SJSA1 (cell line): Measurements from ENCODE around the gene BACE2. TPM values are rescaled to one million over a fixed set of nuclear protein-coding genes. Genes with fewer than 3 reads are reported as not detected.
"Not testable (repeated sequence)": the region's sequence is repeated elsewhere in the genome, so short reads cannot be mapped to it uniquely, and the experiment has no call there.

ENCODE experiments used
- DNase-seq, 2 experiments: peaks; one replicate each; pipeline ENCODE4 v3.0.0-alpha.2; 2015 to 2020; ENCODE audit warnings: low spot score in 2 of 2, low read depth in 1 of 2
- H3K27ac ChIP-seq: fragments of 250-450 bp; sonication (Bioruptor Pico); 2 replicates; pipeline ENCODE4 v1.5.1; 2020; ENCODE audit warnings: mild to moderate bottlenecking, moderate library complexity
- H3K27me3 ChIP-seq: fragments of 250-450 bp; sonication (Bioruptor Pico); replicated peaks from 2 replicates; pipeline ENCODE4 v1.5.1; 2020; ENCODE audit warnings: mild to moderate bottlenecking, moderate library complexity
- H3K36me3 ChIP-seq: fragments of 250-450 bp; sonication (Bioruptor Pico); 2 replicates; pipeline ENCODE4 v1.5.1; 2020; ENCODE audit warnings: mild to moderate bottlenecking
- H3K4me1 ChIP-seq: fragments of 250-450 bp; sonication (Bioruptor Pico); replicated peaks from 2 replicates; pipeline ENCODE4 v1.6.1; 2021; ENCODE audit warnings: mild to moderate bottlenecking
- H3K4me3 ChIP-seq: fragments of 250-450 bp; sonication (Bioruptor Pico); 2 replicates; pipeline ENCODE4 v1.5.1; 2020; ENCODE audit warnings: mild to moderate bottlenecking
- H3K9me3 ChIP-seq: fragments of 250-450 bp; sonication (Bioruptor Pico); replicated peaks from 2 replicates; pipeline ENCODE4 v1.5.1; 2020; ENCODE audit warnings: mild to moderate bottlenecking
- total RNA-seq: library from RNA; depleted of rRNA; stranded (reverse); fragments of >200 nt; shearing (Covaris generic); gene quantifications from 2 replicates; pipeline ENCODE4 v1.2.3, GENCODE V29; 2014

Gene BACE2
- total RNA-seq, 1 experiment from 2014 or later = 0.50 TPM

DNA sequence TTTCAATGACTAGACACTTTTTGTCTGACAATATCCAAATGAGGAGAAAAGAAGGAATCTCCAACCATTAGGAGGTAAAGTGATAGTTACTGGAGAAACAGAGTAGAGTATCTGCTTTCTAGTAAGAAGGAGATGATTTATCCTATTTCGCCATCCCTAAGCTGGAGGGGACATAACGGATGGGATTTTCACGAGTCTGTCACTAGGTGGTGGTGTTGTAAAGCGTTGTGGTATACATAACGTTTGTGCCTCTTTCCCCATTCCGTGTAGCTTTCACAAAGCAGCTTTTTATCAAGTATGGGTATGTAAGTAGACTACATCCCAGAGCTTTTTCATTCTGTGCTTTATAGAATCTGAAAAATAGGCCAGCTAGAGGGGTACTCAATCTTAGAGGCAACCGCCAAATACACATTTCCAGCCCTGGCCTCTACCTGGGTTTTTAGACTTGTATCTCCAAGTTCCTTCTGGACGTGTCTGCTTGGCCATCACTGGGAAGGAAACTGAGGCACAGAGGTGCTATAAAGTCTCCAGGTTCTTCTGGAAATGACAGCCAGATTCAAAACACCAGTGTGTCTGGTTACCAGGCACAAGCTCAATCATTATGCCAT is 115.4 kb downstream of the BACE2 start:
- Histone ChIP-seq H3K36me3 (no peaks in the 10 kb centered on the region), H3K4me3 (no peak overlapping the region), H3K27me3 (peaks cover 4% of the 10 kb centered on the region; the same call in 1 of the 2 replicates), H3K4me1 (no peaks in the 10 kb centered on the region), H3K27ac (no peak overlapping the region), H3K9me3 (no peaks in the 10 kb centered on the region)
- DNase-seq = peak in 1 of 2 experiments; percentile 36

DNA sequence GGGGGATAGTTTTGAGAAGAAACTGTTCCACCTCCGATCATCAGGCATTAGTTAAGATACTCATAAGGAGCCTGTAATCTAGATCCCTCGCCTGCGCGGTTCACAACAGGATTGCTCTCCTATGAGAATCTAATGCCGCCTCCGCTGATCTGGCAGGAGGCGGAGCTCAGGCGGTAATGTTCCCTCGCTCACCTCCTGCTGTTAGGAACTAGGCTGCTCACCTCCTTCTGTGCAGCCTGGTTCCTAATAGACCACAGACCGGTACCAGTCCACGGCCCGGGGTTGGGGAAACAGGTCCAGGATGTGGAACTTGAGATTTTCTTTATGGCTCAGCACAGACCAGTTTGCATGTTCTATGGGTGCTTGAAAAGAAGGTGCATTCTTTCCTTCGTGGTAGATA is 121.5 kb downstream of the BACE2 start:
- H3K9me3 ChIP-seq = no peaks in the 10 kb centered on the region
- H3K36me3 ChIP-seq = no peaks in the 10 kb centered on the region
- DNase-seq = no peak
- H3K27ac ChIP-seq = no peak overlapping the region
- no peak overlapping the region for H3K4me3 ChIP-seq
- no peaks in the 10 kb centered on the region for H3K4me1 ChIP-seq
- H3K27me3 ChIP-seq = 0 out of 2 replicates have a peak, but pooled peaks cover 6% of the 10 kb centered on the region

DNA sequence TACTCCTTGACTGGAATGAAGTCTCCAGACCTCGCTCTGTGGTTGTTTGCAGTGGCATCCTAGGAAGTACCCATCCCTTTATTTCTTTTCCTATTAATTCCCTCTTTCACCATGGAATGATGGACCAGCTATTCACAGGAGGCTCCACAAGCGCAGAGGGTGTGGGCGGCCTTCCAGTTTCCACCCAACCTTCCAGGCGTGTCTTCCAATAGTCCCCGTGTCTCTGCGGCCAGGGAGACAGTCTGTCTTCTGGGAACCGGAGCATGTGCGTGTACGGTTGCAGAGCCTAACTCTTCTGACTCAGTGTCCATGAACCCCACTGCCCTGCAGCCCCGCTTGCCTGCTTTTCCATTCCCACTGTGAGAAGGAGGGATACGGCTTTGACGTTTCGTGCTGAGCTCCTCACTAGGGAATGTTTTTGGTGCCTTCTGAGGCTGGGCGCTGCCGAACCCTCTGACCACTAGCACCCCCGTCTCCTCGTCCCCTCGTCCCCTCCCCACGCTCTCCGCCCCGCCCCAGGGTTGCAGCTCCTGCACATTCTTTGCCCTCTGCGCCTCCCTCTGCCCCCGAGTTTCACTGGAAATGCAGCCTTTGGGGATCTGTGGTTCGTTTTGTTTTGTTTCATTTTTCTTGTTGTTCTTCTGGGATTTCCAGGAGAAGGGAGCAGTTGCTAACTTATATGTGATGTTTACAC is 122.3 kb downstream of the BACE2 start:
- no peaks in the 10 kb centered on the region for H3K9me3 ChIP-seq
- H3K4me1 ChIP-seq = no peaks in the 10 kb centered on the region
- 0 out of 2 replicates have a peak, but pooled peaks cover 6% of the 10 kb centered on the region for H3K27me3 ChIP-seq
- no peak for DNase-seq
- H3K36me3 ChIP-seq = no peaks in the 10 kb centered on the region
- H3K27ac ChIP-seq = no peak overlapping the region
- H3K4me3 ChIP-seq = no peak overlapping the region

DNA sequence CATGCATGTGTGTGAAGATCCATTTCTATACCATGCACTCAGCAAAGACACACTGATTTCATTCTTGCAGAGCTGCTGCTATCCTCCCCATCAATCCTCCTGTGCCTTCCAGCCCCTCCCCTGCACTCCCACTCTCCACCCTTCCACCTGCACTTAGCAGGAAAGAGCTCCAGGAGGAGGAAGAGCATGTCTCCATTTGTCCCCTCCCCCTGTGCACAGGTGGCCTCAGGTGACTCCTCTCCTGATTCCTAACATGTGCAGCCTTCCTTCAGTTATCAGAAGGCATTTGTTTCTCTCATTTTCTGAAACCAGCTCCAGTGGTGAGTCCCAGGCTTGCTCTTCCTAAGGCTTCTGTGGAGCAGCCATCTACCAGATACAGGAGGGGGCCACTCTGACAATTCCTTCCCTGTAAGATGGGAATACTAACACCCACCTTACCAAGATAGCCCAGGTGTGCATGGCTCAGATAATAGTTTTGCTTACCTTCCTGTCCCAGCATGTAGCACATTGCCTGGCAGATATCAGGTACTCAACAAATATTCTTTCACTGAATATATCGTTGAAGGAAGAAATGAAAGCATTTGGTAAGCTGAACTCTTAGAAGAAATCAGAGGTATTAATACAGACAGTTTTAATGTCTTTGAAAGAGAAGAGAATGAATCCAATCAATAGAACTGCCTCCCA is 126.7 kb downstream of the BACE2 start:
- no peak for DNase-seq
- H3K27me3 ChIP-seq = 0 out of 2 replicates have a peak, but pooled peaks cover 3% of the 10 kb centered on the region
- H3K4me3 ChIP-seq = no peak overlapping the region
- no peaks in the 10 kb centered on the region for H3K9me3 ChIP-seq
- no peak overlapping the region for H3K27ac ChIP-seq
- no peaks in the 10 kb centered on the region for H3K4me1 ChIP-seq
- no peaks in the 10 kb centered on the region for H3K36me3 ChIP-seq

DNA sequence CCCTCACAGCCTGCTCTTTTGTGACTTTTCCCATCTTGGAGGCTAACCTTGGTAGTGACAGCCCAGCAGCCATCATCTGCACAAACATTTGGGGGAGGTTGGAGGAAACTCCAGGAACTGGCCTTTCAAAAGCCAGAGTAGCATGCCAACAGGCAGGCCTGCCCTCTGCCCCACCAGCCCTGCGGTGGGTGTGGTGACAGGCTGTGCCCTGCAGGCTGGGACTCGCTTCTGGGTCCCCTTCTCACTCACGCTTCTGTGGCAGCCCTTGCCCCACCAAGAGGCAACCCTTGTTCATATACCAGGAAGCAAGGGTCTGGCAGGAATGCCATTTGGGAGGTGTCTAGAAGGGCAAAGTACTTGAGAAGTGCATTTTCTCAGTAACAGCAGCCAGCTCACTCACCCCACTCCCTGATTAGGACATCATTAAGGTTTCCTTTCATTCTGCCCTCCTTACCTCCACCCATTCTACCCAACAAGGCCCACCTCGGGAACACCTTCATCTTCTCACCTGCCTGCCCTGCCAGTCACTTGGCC is 127.8 kb downstream of the BACE2 start:
- DNase-seq = no peak
- Histone ChIP-seq H3K27me3 (0 out of 2 replicates have a peak, but pooled peaks cover 3% of the 10 kb centered on the region), H3K36me3 (no peaks in the 10 kb centered on the region), H3K4me1 (no peaks in the 10 kb centered on the region), H3K4me3 (no peak overlapping the region), H3K27ac (no peak overlapping the region), H3K9me3 (no peaks in the 10 kb centered on the region)

DNA sequence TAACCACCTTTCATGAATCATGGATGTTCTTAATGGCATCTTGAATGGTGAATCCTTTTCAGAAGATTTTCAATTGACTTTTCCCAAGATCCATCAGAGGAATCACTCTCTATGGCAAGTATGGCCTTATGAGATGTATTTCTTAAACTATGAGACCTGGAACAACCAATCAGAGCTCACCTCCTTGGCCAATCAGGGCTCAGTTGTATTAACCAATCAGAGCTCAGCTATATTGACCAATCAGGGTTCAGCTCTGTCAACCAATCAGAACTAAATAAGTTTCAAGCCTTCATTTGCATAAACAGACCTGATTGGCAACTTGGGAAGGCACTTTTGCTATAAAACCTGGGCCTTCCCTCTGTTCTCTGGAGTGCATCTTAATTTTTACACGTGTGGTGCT is 135.0 kb downstream of the BACE2 start:
- H3K27me3 ChIP-seq = no peaks in the 10 kb centered on the region; the same call in 1 of the 2 replicates
- no peak overlapping the region for H3K4me3 ChIP-seq
- no peaks in the 10 kb centered on the region; the same call in none of the 2 replicates for H3K9me3 ChIP-seq

DNA sequence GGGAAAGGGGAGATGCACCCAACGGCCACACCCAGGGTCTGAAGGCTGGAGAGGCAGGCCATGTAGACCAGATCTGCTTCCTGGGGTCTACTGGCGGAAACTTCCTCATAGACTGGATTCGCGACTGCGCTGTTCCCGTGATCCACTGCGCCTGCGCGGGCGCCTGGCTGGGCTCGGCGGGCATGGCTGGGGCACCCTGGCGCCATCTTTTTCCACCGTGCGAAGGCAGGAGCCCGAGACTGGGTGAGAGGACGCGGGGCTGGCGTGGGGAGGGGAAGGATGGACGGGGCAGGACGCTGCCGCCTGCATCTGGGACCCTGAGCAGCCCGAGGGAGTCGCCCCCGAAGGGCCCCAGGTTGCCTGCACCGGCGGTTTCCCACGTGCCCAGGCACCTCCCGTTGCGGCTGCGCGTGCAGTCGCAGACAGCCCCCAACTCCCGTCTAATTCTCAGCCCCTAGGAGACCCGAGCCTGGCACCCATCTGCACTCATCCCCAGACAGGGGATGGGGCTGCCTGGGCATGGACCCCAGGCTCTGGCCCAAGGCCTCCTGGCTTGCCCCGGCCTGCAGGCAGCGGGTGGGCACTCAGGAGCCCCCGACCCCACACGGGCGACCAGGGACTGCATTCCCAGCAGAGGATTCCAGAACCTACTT is 136.2 kb downstream of the BACE2 start:
- Histone ChIP-seq H3K27me3 (no peaks in the 10 kb centered on the region; the same call in 1 of the 2 replicates), H3K27ac (no peak overlapping the region), H3K36me3 (no peaks in the 10 kb centered on the region), H3K4me3 (no peak overlapping the region), H3K4me1 (no peaks in the 10 kb centered on the region), H3K9me3 (no peaks in the 10 kb centered on the region; the same call in none of the 2 replicates)
- DNase-seq = no peak

More for the DNA sequence above, 135.0 kb downstream of the BACE2 start:
- Histone ChIP-seq H3K36me3 (no peaks in the 10 kb centered on the region), H3K27ac (no peak overlapping the region), H3K4me1 (no peaks in the 10 kb centered on the region)
- no peak for DNase-seq

DNA sequence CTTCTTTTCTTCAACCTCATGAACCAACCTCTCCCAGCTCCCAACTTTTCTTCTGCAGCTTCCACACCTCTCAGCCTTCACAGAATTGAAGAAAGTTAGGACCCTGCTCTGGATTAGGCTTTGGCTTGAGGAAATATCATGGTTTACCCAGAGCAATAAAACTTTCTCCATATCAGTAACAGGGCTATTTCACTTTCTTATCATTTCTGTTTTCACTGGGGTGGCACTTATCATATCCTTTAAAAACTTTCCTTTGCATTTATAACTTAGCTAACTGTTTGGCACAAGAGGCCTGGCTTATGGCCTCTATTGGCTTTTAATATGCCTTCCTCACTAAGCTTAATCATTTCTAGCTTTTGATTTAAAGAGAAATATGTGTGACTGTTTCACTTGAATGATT is 139.3 kb downstream of the BACE2 start:
- Histone ChIP-seq H3K4me1 (no peaks in the 10 kb centered on the region), H3K27ac (no peak overlapping the region), H3K4me3 (no peak overlapping the region), H3K36me3 (no peaks in the 10 kb centered on the region), H3K9me3 (no peaks in the 10 kb centered on the region; the same call in none of the 2 replicates), H3K27me3 (no peaks in the 10 kb centered on the region; the same call in 1 of the 2 replicates)
- no peak for DNase-seq

DNA sequence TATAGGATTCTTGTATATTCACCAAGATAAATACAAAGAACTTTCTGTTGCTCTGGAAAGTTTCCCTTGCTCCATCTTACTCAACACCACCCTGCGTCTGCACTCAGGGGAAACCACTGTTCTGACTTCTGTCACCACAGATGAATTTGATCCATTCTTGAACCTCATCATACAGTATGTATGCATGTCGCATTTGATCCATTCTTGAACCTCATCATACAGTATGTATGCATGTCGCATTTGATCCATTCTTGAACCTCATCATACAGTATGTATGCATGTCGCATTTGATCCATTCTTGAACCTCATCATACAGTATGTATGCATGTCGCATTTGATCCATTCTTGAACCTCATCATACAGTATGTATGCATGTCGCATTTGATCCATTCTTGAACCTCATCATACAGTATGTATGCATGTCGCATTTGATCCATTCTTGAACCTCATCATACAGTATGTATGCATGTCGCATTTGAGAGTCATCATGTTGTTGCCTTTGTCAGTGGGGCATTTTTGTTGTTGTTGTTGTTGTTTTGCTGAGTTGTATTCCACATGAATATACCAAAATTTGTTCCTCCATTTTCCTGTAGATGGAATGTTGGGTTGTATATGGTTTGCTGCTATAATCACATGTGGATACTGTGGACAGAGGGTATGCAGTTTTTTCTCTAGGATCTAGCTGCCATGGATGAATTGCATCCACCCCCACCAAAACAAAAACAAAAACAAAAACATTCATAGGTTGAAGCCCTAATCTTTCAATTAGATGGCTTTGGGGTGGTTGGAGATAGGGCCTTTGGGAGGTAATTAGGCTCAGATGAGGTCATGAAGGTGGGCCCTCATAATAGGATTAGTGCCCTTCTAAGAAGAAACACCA is 145.6 kb downstream of the BACE2 start:
- DNase-seq, H3K36me3 ChIP-seq, H3K9me3 ChIP-seq, H3K27ac ChIP-seq, H3K4me1 ChIP-seq, H3K4me3 ChIP-seq: not testable (repeated sequence)
- H3K27me3 ChIP-seq = peaks cover 34% of the 10 kb centered on the region; the same call in 1 of the 2 replicates

DNA sequence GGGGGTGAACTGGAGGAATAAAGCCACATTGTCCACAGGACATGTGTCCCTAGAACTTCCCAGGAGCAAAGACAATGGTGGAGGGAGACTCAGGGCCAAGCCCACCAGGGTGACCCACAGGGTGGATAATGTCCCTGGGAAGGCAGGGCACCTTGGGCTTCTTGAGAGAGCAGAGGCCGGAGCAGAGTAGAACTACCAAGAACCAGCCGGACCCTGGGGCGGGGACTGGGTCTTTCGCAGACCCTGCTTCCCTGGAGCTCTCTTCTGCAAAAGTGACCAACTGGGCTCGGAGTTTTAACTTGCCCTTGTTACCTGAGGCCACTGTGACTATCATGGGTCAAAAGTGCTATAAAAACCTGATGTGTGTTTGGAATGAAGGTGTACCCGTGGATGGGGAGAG is 147.8 kb downstream of the BACE2 start:
- Histone ChIP-seq H3K4me3 (no peak overlapping the region), H3K36me3 (no peaks in the 10 kb centered on the region), H3K9me3 (no peaks in the 10 kb centered on the region), H3K4me1 (no peaks in the 10 kb centered on the region), H3K27me3 (peaks cover 34% of the 10 kb centered on the region; the same call in 1 of the 2 replicates), H3K27ac (no peak overlapping the region)
- DNase-seq = no peak

DNA sequence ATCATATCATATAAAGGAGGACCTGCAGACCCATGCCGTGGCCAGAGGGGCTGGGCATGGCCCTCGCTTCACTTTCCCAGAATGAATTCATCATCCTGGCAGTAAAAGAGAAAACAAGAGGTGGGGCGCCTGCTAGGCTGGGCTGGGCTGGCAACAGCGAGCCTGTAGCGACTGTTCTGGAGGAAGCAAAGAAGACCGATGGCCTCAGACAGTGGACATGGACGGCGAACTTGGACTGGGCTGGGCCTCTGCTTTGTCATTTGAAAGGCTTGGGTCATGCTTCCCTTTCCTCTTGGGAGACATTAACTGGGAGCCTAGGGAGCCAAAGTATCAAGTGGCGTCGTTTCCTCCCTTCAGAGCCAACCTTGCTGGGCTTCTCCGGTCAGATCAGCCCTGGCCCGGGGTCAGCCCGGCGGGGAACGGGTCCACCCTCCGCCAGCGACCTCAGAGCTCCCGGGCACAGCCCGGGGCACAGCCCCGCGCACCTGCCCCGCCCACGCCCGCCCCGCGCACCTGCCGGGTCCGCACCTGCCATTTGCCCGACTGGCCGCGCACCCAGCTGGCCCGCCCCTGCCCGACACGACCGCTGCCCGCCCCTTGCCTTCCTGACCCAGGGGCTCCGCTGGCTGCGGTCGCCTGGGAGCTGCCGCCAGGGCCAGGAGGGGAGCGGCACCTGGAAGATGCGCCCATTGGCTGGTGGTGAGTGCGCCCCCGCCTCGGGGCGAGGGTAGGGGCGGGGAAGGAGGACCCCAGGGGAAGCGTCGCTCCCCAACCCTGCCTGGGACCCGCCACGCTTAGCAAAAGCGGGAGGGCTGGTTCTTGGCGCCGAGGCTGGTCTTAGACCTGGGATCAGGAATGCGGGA is 148.5 kb downstream of the BACE2 start, which contains the start of gene FAM3B:
TSS of gene FAM3B (plus strand) at position 602 of the 863 bp plus-strand sequence. CDS start at position 681, 79 bp downstream.
- Histone ChIP-seq H3K4me3 (no peak within 1 kb of the TSS), H3K4me1 (no peaks in the 10 kb centered on the region), H3K36me3 (no peaks in the 10 kb centered on the region), H3K27ac (no peak within 1 kb of the TSS), H3K9me3 (no peaks in the 10 kb centered on the region), H3K27me3 (peaks cover 40% of the 10 kb centered on the region; the same call in 1 of the 2 replicates)
- DNase-seq = no peak

DNA sequence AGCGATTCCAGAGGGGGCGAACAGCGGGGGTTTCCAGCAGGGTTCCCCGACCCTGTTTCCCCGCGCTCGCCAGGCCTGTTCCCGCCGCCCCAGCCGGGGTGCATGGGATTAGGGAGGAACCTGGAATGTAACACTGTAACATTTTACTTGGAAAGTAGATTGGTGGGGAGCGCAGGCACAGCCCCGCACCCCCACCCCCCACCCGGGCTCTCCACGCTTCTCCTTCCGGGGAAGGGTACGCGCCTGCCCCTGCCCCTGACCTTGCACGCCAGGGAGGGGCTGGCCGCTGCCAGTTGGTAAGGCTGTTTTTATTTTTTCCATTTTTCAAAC is 149.1 kb downstream of the BACE2 start:
- peaks cover 40% of the 10 kb centered on the region; the same call in 1 of the 2 replicates for H3K27me3 ChIP-seq
- no peak overlapping the region for H3K27ac ChIP-seq
- H3K4me3 ChIP-seq = no peak overlapping the region
- DNase-seq = no peak
- no peaks in the 10 kb centered on the region for H3K4me1 ChIP-seq
- H3K36me3 ChIP-seq = no peaks in the 10 kb centered on the region
- no peaks in the 10 kb centered on the region for H3K9me3 ChIP-seq
